Duodenal mucosa (tissue), 2 donors: ENCODE results near the gene TDRD3.

Experiments used
- H3K27ac ChIP-seq: one replicate; pipeline ENCODE4 v1.7.0; 2013; ENCODE audit warnings: low read depth, low read length
- H3K27me3 ChIP-seq, 2 donors: one replicate each; pipeline ENCODE4 v1.7.0; 2013; ENCODE audit warnings: low read length in 2 of 2, control low read depth in 1 of 2; ENCODE audit not compliant: insufficient read depth in 2 of 2, control insufficient read depth in 1 of 2
- H3K36me3 ChIP-seq, 2 donors: one replicate each; pipeline ENCODE4 v1.7.0; 2013; ENCODE audit warnings: low read length in 2 of 2, control low read depth in 1 of 2; ENCODE audit not compliant: insufficient read depth in 2 of 2, control insufficient read depth in 1 of 2
- H3K4me1 ChIP-seq, 2 donors: one replicate each; pipeline ENCODE4 v1.7.0; 2013; ENCODE audit warnings: low read length in 2 of 2, control low read depth in 1 of 2; ENCODE audit not compliant: insufficient read depth in 2 of 2, control insufficient read depth in 1 of 2
- H3K4me3 ChIP-seq, 2 donors: one replicate each; pipeline ENCODE4 v1.7.0; 2013; ENCODE audit warnings: low read length in 2 of 2, low read depth in 1 of 2
- H3K9ac ChIP-seq, 2 donors: one replicate each; pipeline ENCODE4 v1.7.0; 2013; ENCODE audit warnings: low read length in 2 of 2, low read depth in 1 of 2
- H3K9me3 ChIP-seq, 2 donors: one replicate each; pipeline ENCODE4 v1.7.0; 2013; ENCODE audit warnings: low read length in 2 of 2, control low read depth in 1 of 2; ENCODE audit not compliant: control insufficient read depth in 1 of 2

The TDRD3 gene

GRCh38 chr13:60414177-60414576 lies 17.2 kb downstream of the TDRD3 start:
- peaks cover 7 to 14% of the 10 kb centered on the region in 2 donors for H3K4me1 ChIP-seq
- no peak overlapping the region for H3K4me3 ChIP-seq
- H3K36me3 ChIP-seq: no peaks in the 10 kb centered on the region
- no peaks in the 10 kb centered on the region for H3K9me3 ChIP-seq
- no peak overlapping the region for H3K9ac ChIP-seq
- no peaks in the 10 kb centered on the region for H3K27me3 ChIP-seq
- H3K27ac ChIP-seq: no peak overlapping the region

GRCh38 chr13:60417734-60418133 lies 20.7 kb downstream of the TDRD3 start:
- no peak overlapping the region for H3K27ac ChIP-seq
- H3K9me3 ChIP-seq: no peaks in the 10 kb centered on the region
- H3K36me3 ChIP-seq: no peaks in the 10 kb centered on the region
- peaks cover 5 to 8% of the 10 kb centered on the region in 2 donors for H3K4me1 ChIP-seq
- H3K9ac ChIP-seq: no peak overlapping the region
- H3K27me3 ChIP-seq: no peaks in the 10 kb centered on the region
- H3K4me3 ChIP-seq: no peak overlapping the region

GRCh38 chr13:60418954-60419353 lies 21.9 kb downstream of the TDRD3 start:
- H3K4me3 ChIP-seq: no peak overlapping the region
- no peak overlapping the region for H3K9ac ChIP-seq
- H3K36me3 ChIP-seq: no peaks in the 10 kb centered on the region
- H3K27ac ChIP-seq: no peak overlapping the region
- H3K4me1 ChIP-seq: no peaks in the 10 kb centered on the region
- no peaks in the 10 kb centered on the region for H3K9me3 ChIP-seq
- H3K27me3 ChIP-seq: no peaks in the 10 kb centered on the region

- Histone ChIP-seq H3K36me3 (no peaks in the 10 kb centered on the region), H3K4me1 (no peaks in the 10 kb centered on the region), H3K27ac (no peak overlapping the region), H3K27me3 (no peaks in the 10 kb centered on the region), H3K9me3 (no peaks in the 10 kb centered on the region), H3K4me3 (no peak overlapping the region), H3K9ac (no peak overlapping the region)
These were observed 28.3 kb downstream of the TDRD3 start for GRCh38 chr13:60425332-60425731.

GRCh38 chr13:60426075-60426474 lies 29.1 kb downstream of the TDRD3 start:
- no peak overlapping the region for H3K27ac ChIP-seq
- no peak overlapping the region for H3K9ac ChIP-seq
- H3K9me3 ChIP-seq: no peaks in the 10 kb centered on the region
- no peak overlapping the region for H3K4me3 ChIP-seq
- no peaks in the 10 kb centered on the region for H3K4me1 ChIP-seq
- H3K27me3 ChIP-seq: no peaks in the 10 kb centered on the region
- H3K36me3 ChIP-seq: no peaks in the 10 kb centered on the region

- no peaks in the 10 kb centered on the region for H3K4me1 ChIP-seq
- H3K4me3 ChIP-seq: no peak overlapping the region
- H3K36me3 ChIP-seq: no peaks in the 10 kb centered on the region
- no peaks in the 10 kb centered on the region for H3K9me3 ChIP-seq
- no peak overlapping the region for H3K27ac ChIP-seq
- no peaks in the 10 kb centered on the region for H3K27me3 ChIP-seq
- no peak overlapping the region for H3K9ac ChIP-seq
These were observed 30.3 kb downstream of the TDRD3 start for GRCh38 chr13:60427285-60427684.

- Histone ChIP-seq H3K27ac (no peak overlapping the region), H3K9me3 (peaks cover 0 to 5% of the 10 kb centered on the region in 2 donors), H3K27me3 (no peaks in the 10 kb centered on the region), H3K9ac (no peak overlapping the region), H3K36me3 (no peaks in the 10 kb centered on the region), H3K4me1 (no peaks in the 10 kb centered on the region), H3K4me3 (no peak overlapping the region)
These were observed 34.2 kb downstream of the TDRD3 start for GRCh38 chr13:60431108-60431700.

GRCh38 chr13:60433505-60433904 lies 36.5 kb downstream of the TDRD3 start:
- Histone ChIP-seq H3K9ac (no peak overlapping the region), H3K36me3 (no peaks in the 10 kb centered on the region), H3K4me1 (no peaks in the 10 kb centered on the region), H3K9me3 (peaks cover 0 to 11% of the 10 kb centered on the region in 2 donors), H3K4me3 (no peak overlapping the region), H3K27me3 (no peaks in the 10 kb centered on the region), H3K27ac (no peak overlapping the region)

GRCh38 chr13:60435762-60436374 lies 38.8 kb downstream of the TDRD3 start:
- Histone ChIP-seq H3K27me3 (no peaks in the 10 kb centered on the region), H3K9me3 (peaks cover 0 to 11% of the 10 kb centered on the region in 2 donors), H3K4me1 (no peaks in the 10 kb centered on the region), H3K9ac (no peak overlapping the region), H3K27ac (no peak overlapping the region), H3K36me3 (no peaks in the 10 kb centered on the region), H3K4me3 (no peak overlapping the region)

- Histone ChIP-seq H3K27me3 (no peaks in the 10 kb centered on the region), H3K36me3 (no peaks in the 10 kb centered on the region), H3K27ac (no peak overlapping the region), H3K9me3 (peaks cover 0 to 11% of the 10 kb centered on the region in 2 donors), H3K9ac (no peak overlapping the region), H3K4me1 (no peaks in the 10 kb centered on the region), H3K4me3 (no peak overlapping the region)
These were observed 42.2 kb downstream of the TDRD3 start for GRCh38 chr13:60439201-60439600.
